Measurements from ENCODE around the gene SETD1B. TPM values are rescaled to one million over a fixed set of nuclear protein-coding genes. Genes with fewer than 3 reads are reported as not detected.

SETD1B gene
- total RNA-seq, 1 donor from 2014 or later = 22.7 TPM

DNA sequence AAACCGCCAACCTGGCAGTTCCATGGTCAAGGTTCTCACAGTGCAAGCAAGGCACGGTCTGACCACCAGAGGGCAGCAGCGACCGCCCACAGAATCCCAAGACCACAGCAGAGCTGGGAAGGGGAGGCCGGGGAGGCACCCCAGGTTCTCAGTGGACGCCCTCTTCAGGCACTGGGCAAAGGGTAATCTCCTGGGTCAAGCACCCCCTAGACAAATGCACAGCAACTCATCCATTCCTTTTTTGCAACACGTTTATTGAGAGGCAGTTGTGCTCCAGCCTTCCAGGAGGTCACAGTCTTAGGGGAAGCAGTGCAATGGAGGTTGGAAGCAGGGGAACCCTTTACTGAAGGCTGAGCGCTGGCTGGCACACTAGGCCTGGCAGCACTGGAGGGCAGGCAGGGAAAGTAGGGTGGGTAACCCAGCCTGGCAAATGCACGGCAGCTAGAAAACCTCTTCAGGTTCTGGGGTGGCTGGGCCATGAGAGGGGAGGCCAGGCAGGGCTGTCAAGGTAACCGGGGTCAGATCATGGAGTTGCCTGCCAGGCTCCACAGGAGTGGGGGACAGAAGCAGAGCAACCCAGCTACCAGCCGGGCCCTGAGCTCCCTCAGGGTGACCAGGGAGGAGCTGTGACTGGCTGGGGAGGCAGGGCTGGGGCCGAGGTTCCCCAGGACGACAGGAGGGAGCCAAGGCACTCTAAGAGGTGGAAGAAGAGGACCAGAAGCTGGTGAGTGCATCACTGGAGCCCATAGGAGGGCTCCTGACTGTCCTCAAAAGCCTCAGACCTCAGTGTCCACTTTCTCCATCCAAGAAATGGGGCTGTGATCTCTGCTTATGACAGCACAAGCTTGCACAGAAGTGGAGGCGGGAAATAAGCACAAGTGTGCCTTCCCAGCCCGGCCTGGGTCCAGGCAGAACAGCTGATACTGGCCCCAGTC lies 8.5 kb upstream of the SETD1B start:
- H3K9me3 ChIP-seq = no peaks in the 10 kb centered on the region
- peak overlapping the region in 1 of 2 donors; percentile 67 for H3K4me3 ChIP-seq
- peaks cover 5 to 7% of the 10 kb centered on the region in 2 donors for H3K36me3 ChIP-seq
- no peaks in the 10 kb centered on the region for H3K27me3 ChIP-seq
- intact Hi-C loops (cut with DNase I) = loop anchor here (1.0 to 10.0 kb wide), 5 partner anchors 9 to 430 kb away; partner anchors contain the start of genes DIABLO, HPD and SETD1B
- DNase-seq (ENCODE audit: low spot score in 2 of 2) = peak in 1 of 2 donors; percentile 95
- H3K27ac ChIP-seq = peak overlapping the region; percentile 100
- TF ChIP-seq, protein P1, sequence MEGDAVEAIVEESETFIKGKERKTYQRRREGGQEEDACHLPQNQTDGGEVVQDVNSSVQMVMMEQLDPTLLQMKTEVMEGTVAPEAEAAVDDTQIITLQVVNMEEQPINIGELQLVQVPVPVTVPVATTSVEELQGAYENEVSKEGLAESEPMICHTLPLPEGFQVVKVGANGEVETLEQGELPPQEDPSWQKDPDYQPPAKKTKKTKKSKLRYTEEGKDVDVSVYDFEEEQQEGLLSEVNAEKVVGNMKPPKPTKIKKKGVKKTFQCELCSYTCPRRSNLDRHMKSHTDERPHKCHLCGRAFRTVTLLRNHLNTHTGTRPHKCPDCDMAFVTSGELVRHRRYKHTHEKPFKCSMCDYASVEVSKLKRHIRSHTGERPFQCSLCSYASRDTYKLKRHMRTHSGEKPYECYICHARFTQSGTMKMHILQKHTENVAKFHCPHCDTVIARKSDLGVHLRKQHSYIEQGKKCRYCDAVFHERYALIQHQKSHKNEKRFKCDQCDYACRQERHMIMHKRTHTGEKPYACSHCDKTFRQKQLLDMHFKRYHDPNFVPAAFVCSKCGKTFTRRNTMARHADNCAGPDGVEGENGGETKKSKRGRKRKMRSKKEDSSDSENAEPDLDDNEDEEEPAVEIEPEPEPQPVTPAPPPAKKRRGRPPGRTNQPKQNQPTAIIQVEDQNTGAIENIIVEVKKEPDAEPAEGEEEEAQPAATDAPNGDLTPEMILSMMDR (IDR thresholded peaks at IDR 0.05) = peak; percentile 96 to 97 (median 97)
- H3K4me1 ChIP-seq = peaks cover 30 to 42% of the 10 kb centered on the region in 2 donors

DNA sequence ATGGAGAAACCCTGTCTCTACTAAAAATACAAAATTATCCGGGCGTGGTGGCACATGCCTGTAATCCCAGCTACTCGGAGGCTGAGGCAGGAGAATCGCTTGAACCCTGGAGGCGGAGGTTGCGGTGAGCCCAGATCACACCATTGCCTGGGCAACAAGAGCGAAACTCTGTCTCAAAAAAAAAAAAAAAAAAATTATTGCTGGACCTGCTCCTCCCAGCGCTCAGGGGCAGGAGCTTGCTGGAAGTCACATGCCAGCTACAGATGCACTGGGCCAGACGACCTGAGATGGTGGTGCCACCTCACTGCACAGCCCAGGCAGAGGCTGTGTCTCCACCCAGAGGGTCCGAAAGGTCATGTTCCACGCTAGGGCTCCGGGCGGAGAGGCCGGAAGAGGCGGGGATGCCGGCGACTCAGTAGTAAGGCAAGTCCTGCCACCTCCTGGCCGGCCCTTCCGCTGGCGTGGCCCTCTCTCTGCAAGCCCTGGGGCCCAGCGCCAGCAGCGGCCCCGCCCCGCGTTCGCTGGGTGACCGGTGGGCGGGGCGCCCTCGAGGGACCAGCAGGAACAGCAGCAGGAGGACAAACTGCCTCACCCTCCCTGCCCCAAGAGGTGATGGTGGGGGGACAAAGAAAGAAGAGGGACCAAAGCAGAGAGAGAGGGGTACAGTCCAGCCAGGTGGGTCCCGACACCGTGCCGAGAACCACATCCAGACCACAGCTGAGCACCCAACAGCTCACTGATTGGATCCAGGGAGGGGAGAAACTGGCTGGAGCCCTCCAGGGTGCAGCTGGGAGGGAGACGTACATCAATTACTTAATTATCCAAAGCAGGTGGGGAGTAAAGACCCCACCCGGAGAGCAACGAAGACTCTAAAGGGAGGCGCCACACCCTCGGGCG lies 6.7 kb upstream of the SETD1B start:
- TF ChIP-seq, protein P1 (IDR thresholded peaks at IDR 0.05) = peak; percentile 29 to 43 (median 30)
- Histone ChIP-seq H3K27ac (peak overlapping the region; percentile 100), H3K4me3 (peak overlapping the region; percentile 41 to 94), H3K4me1 (peaks cover 30 to 42% of the 10 kb centered on the region in 2 donors), H3K36me3 (peaks cover 5 to 7% of the 10 kb centered on the region in 2 donors), H3K9me3 (no peaks in the 10 kb centered on the region), H3K27me3 (no peaks in the 10 kb centered on the region)
- intact Hi-C loops (cut with DNase I) = loop anchor here (5.0 to 10.0 kb wide), 2 partner anchors 260 to 428 kb away; partner anchors contain the start of gene DIABLO
- peak; percentile 89 to 99 for DNase-seq (ENCODE audit: low spot score in 2 of 2)

DNA sequence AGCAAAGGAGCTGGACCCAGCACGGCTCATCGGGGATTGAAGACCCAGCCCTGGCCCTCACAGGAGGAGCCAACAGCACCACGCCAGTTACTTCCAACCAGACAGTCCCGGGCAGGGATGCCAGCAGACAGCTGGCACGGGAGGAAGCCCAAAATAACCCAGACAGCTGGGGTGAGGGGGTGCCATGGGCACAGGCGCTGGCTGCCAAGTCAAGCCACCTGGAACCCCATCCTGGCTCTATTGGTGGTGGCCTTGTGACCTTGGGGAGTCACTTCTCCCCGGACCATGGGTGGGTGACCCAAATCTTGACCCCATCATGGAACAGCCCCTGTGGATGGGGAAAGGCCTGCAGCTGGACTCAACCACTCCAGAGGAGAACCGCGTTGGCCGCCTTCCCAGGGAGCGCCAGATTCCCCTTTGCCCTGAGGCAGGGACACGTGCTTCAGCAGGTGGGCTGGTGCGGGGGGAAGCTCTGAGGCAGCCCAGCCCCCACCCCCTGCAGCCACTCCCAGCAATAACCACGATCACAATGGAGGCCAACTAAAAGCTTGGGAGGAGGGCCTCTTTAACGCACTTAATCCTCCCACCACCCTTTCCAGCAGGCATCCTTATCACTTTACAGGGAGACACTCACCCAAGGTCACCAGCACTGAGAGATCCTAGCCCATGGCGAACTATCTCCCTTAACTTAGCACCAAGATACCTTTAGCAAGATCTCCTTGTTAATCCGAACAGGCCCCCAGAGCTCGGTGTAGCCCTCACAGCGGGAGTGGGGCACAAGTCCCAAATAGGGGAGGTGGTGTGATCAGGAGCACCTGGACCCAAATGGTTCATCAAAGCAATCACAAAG lies 5.6 kb upstream of the SETD1B start:
- peak overlapping the region; percentile 94 to 98 for H3K4me3 ChIP-seq
- peak overlapping the region; percentile 100 for H3K27ac ChIP-seq
- H3K9me3 ChIP-seq = no peaks in the 10 kb centered on the region
- peaks cover 29 to 42% of the 10 kb centered on the region in 2 donors for H3K4me1 ChIP-seq
- no peaks in the 10 kb centered on the region for H3K27me3 ChIP-seq
- intact Hi-C loops (cut with DNase I) = loop anchor here (5.0 to 10.0 kb wide), 2 partner anchors 261 to 427 kb away; partner anchors contain the start of gene DIABLO
- TF ChIP-seq, protein P1 (IDR thresholded peaks at IDR 0.05) = no peak
- DNase-seq (ENCODE audit: low spot score in 2 of 2) = no peak
- H3K36me3 ChIP-seq = peaks cover 5 to 7% of the 10 kb centered on the region in 2 donors

DNA sequence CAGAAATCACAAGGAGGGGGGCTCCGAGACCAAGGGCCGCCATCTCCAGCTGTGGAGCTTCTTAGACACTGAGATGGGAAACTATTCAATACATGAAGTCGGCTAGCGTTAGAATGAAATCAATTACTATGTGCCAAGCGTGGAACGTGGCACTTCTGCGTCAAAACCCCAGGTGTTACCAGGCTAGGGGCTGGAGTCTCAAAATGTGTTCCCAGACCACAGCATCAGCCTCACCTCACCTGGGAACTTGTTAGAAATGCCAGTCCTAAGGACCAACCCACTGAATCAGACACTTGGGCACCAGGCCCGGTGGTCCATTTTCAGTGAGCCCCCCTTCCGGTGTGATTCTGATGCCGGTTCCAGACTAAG lies 5.0 kb upstream of the SETD1B start:
- Histone ChIP-seq H3K9me3 (no peaks in the 10 kb centered on the region), H3K36me3 (peaks cover 5 to 7% of the 10 kb centered on the region in 2 donors), H3K27me3 (no peaks in the 10 kb centered on the region), H3K4me1 (peaks cover 23 to 40% of the 10 kb centered on the region in 2 donors), H3K27ac (peak overlapping the region; percentile 100), H3K4me3 (peak overlapping the region; percentile 94 to 98)
- intact Hi-C loops (cut with DNase I) = loop anchor here (5.0 to 10.0 kb wide), 2 partner anchors 261 to 426 kb away; partner anchors contain the start of gene DIABLO
- TF ChIP-seq, protein P1 (IDR thresholded peaks at IDR 0.05) = no peak
- DNase-seq (ENCODE audit: low spot score in 2 of 2) = no peak
